ENCODE results near the gene USP48.

The USP48 gene

GRCh38 chr1:21822349-21822748, 39.4 kb upstream of the USP48 start:
- H3K27ac ChIP-seq (ENCODE audit: low read length), result no peak overlapping the region
- no peak overlapping the region for H3K4me3 ChIP-seq (ENCODE audit: low read length)
- H3K36me3 ChIP-seq (replicated peaks; ENCODE audit: low read depth, low read length), result no peaks in the 10 kb centered on the region
- TF ChIP-seq CTCF (IDR thresholded peaks at IDR 0.05; ENCODE audit: low read depth, low read length), result no peak
- TF ChIP-seq EZH2phosphoT487 (IDR thresholded peaks at IDR 0.05; ENCODE audit: low read depth), result no peak
- H3K27me3 ChIP-seq (ENCODE audit: low read depth, low read length), result no peaks in the 10 kb centered on the region
- H3K79me2 ChIP-seq (ENCODE audit: low read length), result no peaks in the 10 kb centered on the region
- no peaks in the 10 kb centered on the region for H3K4me1 ChIP-seq (ENCODE audit: low read length)
- H4K20me1 ChIP-seq (ENCODE audit: insufficient read depth, low read length), result no peaks in the 10 kb centered on the region
- H3K9ac ChIP-seq (ENCODE audit: low read length), result no peak overlapping the region
- H2AFZ ChIP-seq (ENCODE audit: low read depth, low read length), result no peak overlapping the region
- H3K4me2 ChIP-seq (ENCODE audit: low read length), result no peak overlapping the region
- H3K9me3 ChIP-seq (ENCODE audit: insufficient read depth, low read length), result no peaks in the 10 kb centered on the region

- H3K36me3 ChIP-seq (replicated peaks; ENCODE audit: low read depth, low read length), result no peaks in the 10 kb centered on the region
- H3K27ac ChIP-seq (ENCODE audit: low read length), result no peak overlapping the region
- H3K9ac ChIP-seq (ENCODE audit: low read length), result no peak overlapping the region
- H3K4me1 ChIP-seq (ENCODE audit: low read length), result no peaks in the 10 kb centered on the region
- H3K79me2 ChIP-seq (ENCODE audit: low read length), result no peaks in the 10 kb centered on the region
- H3K4me2 ChIP-seq (ENCODE audit: low read length), result no peak overlapping the region
- H3K27me3 ChIP-seq (ENCODE audit: low read depth, low read length), result no peaks in the 10 kb centered on the region
- H4K20me1 ChIP-seq (ENCODE audit: insufficient read depth, low read length), result no peaks in the 10 kb centered on the region
- no peak overlapping the region for H2AFZ ChIP-seq (ENCODE audit: low read depth, low read length)
- TF ChIP-seq EZH2phosphoT487 (IDR thresholded peaks at IDR 0.05; ENCODE audit: low read depth), result no peak
- no peak for TF ChIP-seq CTCF (IDR thresholded peaks at IDR 0.05; ENCODE audit: low read depth, low read length)
- H3K4me3 ChIP-seq (ENCODE audit: low read length), result no peak overlapping the region
- H3K9me3 ChIP-seq (ENCODE audit: insufficient read depth, low read length), result no peaks in the 10 kb centered on the region
Observed at GRCh38 chr1:21821385-21822019, 38.6 kb upstream of the USP48 start.

- no peaks in the 10 kb centered on the region for H3K79me2 ChIP-seq (ENCODE audit: low read length)
- H2AFZ ChIP-seq (ENCODE audit: low read depth, low read length), result no peak overlapping the region
- no peaks in the 10 kb centered on the region for H3K4me1 ChIP-seq (ENCODE audit: low read length)
- H3K4me2 ChIP-seq (ENCODE audit: low read length), result no peak overlapping the region
- H3K27me3 ChIP-seq (ENCODE audit: low read depth, low read length), result no peaks in the 10 kb centered on the region
- H3K9ac ChIP-seq (ENCODE audit: low read length), result no peak overlapping the region
- no peak overlapping the region for H3K27ac ChIP-seq (ENCODE audit: low read length)
- H3K36me3 ChIP-seq (replicated peaks; ENCODE audit: low read depth, low read length), result no peaks in the 10 kb centered on the region
- TF ChIP-seq EZH2phosphoT487 (IDR thresholded peaks at IDR 0.05; ENCODE audit: low read depth) (no peak), CTCF (IDR thresholded peaks at IDR 0.05; ENCODE audit: low read depth, low read length) (no peak)
- no peaks in the 10 kb centered on the region for H4K20me1 ChIP-seq (ENCODE audit: insufficient read depth, low read length)
- H3K9me3 ChIP-seq (ENCODE audit: insufficient read depth, low read length), result no peaks in the 10 kb centered on the region
- H3K4me3 ChIP-seq (ENCODE audit: low read length), result no peak overlapping the region
Observed at GRCh38 chr1:21820597-21821232, 37.8 kb upstream of the USP48 start.

- no peaks in the 10 kb centered on the region for H3K27me3 ChIP-seq (ENCODE audit: low read depth, low read length)
- peaks cover 4% of the 10 kb centered on the region; the same call in 1 of the 2 replicates for H3K4me1 ChIP-seq (ENCODE audit: low read length)
- no peaks in the 10 kb centered on the region for H3K9me3 ChIP-seq (ENCODE audit: insufficient read depth, low read length)
- H3K36me3 ChIP-seq (replicated peaks; ENCODE audit: low read depth, low read length), result no peaks in the 10 kb centered on the region
- TF ChIP-seq CTCF (IDR thresholded peaks at IDR 0.05; ENCODE audit: low read depth, low read length) (no peak), EZH2phosphoT487 (IDR thresholded peaks at IDR 0.05; ENCODE audit: low read depth) (no peak)
- H3K9ac ChIP-seq (ENCODE audit: low read length), result no peak overlapping the region
- no peaks in the 10 kb centered on the region for H4K20me1 ChIP-seq (ENCODE audit: insufficient read depth, low read length)
- H2AFZ ChIP-seq (ENCODE audit: low read depth, low read length), result no peak overlapping the region
- H3K27ac ChIP-seq (ENCODE audit: low read length), result no peak overlapping the region
- H3K79me2 ChIP-seq (ENCODE audit: low read length), result no peaks in the 10 kb centered on the region
- H3K4me2 ChIP-seq (ENCODE audit: low read length), result no peak overlapping the region
- no peak overlapping the region for H3K4me3 ChIP-seq (ENCODE audit: low read length)
Observed at GRCh38 chr1:21818656-21819055, 35.7 kb upstream of the USP48 start.
